Parathyroid adenoma (tissue), 2 donors: Measurements from ENCODE around the gene LMTK3.

ENCODE experiments used
- H2AFZ ChIP-seq: fragments of 300-600 bp; sonication (generic); one replicate; pipeline ENCODE4 v1.7.0; 2017; ENCODE audit warnings: antibody characterized with exemption, mild to moderate bottlenecking
- H3K27ac ChIP-seq: fragments of 300-600 bp; sonication (generic); one replicate; pipeline ENCODE4 v1.7.0; 2017
- H3K27me3 ChIP-seq: fragments of 300-600 bp; sonication (generic); one replicate; pipeline ENCODE4 v1.7.0; 2017; ENCODE audit warnings: low read length; ENCODE audit not compliant: control insufficient read depth, insufficient read depth
- H3K36me3 ChIP-seq: fragments of 300-600 bp; sonication (generic); one replicate; pipeline ENCODE4 v1.7.0; 2017; ENCODE audit warnings: low read length; ENCODE audit not compliant: control insufficient read depth, insufficient read depth
- H3K4me1 ChIP-seq: fragments of 300-600 bp; sonication (generic); one replicate; pipeline ENCODE4 v1.7.0; 2017; ENCODE audit warnings: control low read depth
- H3K4me2 ChIP-seq: fragments of 300-600 bp; sonication (generic); one replicate; pipeline ENCODE4 v1.7.0; 2017; ENCODE audit warnings: low read length
- H3K4me3 ChIP-seq: fragments of 300-600 bp; sonication (generic); one replicate; pipeline ENCODE4 v1.7.0; 2017; ENCODE audit warnings: low read depth, low read length
- H3K79me2 ChIP-seq: fragments of 300-600 bp; sonication (generic); one replicate; pipeline ENCODE4 v1.7.0; 2017; ENCODE audit warnings: control low read depth
- H3K9ac ChIP-seq: fragments of 300-600 bp; sonication (generic); one replicate; pipeline ENCODE4 v1.7.0; 2017; ENCODE audit warnings: mild to moderate bottlenecking
- H3K9me3 ChIP-seq: fragments of 300-600 bp; sonication (generic); one replicate; pipeline ENCODE4 v1.7.0; 2017; ENCODE audit warnings: low read length; ENCODE audit not compliant: control insufficient read depth
- TF ChIP-seq, protein P1 (sequence below): fragments of 300-600 bp; sonication (generic); IDR thresholded peaks from one replicate; pipeline ENCODE4 v1.7.0; 2017; ENCODE audit warnings: antibody characterized with exemption, mild to moderate bottlenecking
- donor health status: primary hyperparathyroidism.

LMTK3 gene

DNA sequence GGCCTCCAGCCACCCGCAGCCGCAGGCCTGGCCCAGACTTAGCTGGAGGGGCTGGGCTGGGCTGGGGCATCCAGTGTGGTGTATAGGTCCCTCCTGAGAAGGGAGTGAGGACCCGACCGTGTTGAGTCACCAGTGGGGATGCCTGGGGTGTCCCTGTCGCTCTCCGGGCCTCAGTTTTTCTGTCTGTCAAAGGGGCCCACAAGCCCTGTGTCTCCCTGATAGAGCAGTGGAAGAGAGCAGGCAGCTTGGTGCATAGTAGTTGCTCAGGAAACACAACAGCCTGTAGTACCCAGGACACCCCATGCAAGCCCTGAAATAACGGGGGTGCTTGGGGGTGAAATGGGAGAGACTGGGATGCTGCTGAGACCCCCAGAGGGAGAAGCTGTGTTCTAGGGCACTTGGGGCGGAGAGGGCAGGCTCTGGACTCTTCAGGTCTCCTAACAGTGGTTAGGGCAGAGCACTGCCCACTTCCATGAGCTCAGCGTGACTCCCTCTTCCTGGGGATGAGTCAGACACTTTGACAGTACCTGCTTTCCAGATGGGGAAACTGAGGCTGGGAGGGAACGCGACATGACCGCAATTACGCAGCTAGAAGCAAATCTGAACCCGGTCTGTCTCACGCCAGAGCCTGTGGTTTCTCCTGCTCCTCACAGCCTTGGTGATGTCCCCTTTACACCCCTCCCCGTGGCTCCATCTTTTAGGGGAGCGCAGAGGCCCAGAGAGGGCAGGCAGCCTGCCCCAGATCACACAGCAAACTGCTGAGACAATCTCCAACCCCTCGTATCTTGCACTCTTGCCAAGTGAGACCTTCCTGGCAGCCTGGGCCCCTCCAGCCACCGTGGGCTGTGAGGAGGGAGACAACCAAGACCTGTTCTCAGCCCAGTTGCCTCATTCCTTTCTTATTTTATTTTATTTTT, 41.0 kb upstream of the LMTK3 start:
- no peak overlapping the region for H3K9ac ChIP-seq
- H3K27me3 ChIP-seq: no peaks in the 10 kb centered on the region

DNA sequence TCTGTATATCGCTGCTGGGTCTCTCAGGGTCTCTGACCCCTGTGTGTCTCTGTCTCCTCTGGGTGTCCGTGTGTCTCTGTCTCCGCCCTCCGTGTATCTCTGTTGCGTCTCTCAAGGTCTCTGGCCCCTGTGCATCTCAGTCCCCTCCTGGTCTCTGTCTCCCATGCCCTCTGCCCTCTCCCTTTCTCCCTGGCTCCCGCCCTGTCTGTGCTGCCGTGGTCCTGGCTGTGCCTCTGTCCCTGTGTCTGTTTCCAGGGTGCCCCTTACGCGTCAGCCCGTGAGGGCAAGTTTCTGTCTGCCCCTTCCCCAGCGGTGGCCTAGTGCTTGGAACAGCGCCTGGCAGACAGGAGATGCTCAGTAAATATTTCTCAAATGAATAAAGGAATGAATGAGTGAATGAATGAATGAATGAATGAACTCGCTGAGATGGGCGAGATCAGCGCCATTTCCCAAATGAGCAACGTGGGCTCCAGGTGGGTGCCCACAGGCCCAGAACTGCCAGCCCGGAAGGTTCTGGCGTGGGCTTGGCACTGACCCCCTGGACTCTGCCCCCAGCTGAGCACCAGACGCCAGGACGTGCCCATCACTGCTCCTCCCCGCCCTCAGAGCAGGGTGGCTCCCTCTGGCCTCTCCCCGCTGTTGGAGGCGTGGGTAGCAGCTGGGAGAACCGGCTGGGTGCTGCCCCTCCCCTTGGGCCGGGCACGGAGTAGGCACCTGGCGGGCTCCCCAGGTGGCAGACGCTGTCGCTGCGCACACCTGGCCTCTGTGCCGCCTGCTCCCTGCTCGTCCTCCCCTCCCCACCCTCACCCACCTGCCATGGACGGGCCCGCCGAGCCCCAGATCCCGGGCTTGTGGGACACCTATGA, 40.0 kb upstream of the LMTK3 start, which contains the start of gene SULT2B1:
SULT2B1 (plus strand) TSS at position 736 of the 866 bp plus-strand sequence; CDS start at position 817, 81 bp downstream.
- Histone ChIP-seq H3K4me3 (peak within 1 kb of the TSS; percentile 55), H3K79me2 (no peaks in the 10 kb centered on the region), H3K4me1 (peaks cover 18% of the 10 kb centered on the region), H3K9me3 (no peaks in the 10 kb centered on the region), H3K4me2 (peak within 1 kb of the TSS; percentile 75), H3K9ac (no peak within 1 kb of the TSS), H3K27ac (peak within 1 kb of the TSS; percentile 89), H3K27me3 (no peaks in the 10 kb centered on the region), H3K36me3 (no peaks in the 10 kb centered on the region), H2AFZ (peak within 1 kb of the TSS; percentile 87)
- TF ChIP-seq, protein P1, sequence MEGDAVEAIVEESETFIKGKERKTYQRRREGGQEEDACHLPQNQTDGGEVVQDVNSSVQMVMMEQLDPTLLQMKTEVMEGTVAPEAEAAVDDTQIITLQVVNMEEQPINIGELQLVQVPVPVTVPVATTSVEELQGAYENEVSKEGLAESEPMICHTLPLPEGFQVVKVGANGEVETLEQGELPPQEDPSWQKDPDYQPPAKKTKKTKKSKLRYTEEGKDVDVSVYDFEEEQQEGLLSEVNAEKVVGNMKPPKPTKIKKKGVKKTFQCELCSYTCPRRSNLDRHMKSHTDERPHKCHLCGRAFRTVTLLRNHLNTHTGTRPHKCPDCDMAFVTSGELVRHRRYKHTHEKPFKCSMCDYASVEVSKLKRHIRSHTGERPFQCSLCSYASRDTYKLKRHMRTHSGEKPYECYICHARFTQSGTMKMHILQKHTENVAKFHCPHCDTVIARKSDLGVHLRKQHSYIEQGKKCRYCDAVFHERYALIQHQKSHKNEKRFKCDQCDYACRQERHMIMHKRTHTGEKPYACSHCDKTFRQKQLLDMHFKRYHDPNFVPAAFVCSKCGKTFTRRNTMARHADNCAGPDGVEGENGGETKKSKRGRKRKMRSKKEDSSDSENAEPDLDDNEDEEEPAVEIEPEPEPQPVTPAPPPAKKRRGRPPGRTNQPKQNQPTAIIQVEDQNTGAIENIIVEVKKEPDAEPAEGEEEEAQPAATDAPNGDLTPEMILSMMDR: no peak

More for the DNA sequence above, 41.0 kb upstream of the LMTK3 start:
- Histone ChIP-seq H3K79me2 (no peaks in the 10 kb centered on the region), H3K9me3 (no peaks in the 10 kb centered on the region), H3K4me3 (peak overlapping the region; percentile 55), H3K36me3 (no peaks in the 10 kb centered on the region), H3K27ac (peak overlapping the region; percentile 89), H3K4me2 (peak overlapping the region; percentile 75), H3K4me1 (peaks cover 18% of the 10 kb centered on the region), H2AFZ (peak overlapping the region; percentile 87)
- TF ChIP-seq, protein P1: no peak

DNA sequence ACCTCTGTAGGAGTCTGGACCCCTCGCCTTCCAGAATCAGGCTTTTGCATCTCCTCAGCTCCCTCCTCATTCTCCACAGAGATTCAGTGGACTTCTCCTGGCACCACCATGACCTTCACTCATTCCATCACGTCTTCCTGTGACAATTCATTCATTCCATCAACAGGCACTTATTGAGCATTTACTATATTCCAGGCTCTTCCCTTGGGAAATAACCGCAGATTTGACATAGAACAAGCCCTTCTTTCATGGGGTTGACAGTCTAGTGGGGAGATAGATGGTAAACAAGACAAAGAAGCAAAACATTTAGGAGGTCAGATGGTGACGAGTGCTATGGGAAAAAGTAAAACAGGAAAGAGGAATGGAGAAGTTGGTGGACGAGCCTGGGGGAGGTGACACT, 37.7 kb upstream of the LMTK3 start:
- Histone ChIP-seq H3K4me3 (no peak overlapping the region), H3K4me1 (peaks cover 13% of the 10 kb centered on the region), H3K9ac (no peak overlapping the region), H3K79me2 (no peaks in the 10 kb centered on the region), H3K27ac (no peak overlapping the region), H2AFZ (no peak overlapping the region), H3K9me3 (no peaks in the 10 kb centered on the region), H3K36me3 (no peaks in the 10 kb centered on the region), H3K27me3 (no peaks in the 10 kb centered on the region), H3K4me2 (no peak overlapping the region)
- TF ChIP-seq, protein P1: no peak

DNA sequence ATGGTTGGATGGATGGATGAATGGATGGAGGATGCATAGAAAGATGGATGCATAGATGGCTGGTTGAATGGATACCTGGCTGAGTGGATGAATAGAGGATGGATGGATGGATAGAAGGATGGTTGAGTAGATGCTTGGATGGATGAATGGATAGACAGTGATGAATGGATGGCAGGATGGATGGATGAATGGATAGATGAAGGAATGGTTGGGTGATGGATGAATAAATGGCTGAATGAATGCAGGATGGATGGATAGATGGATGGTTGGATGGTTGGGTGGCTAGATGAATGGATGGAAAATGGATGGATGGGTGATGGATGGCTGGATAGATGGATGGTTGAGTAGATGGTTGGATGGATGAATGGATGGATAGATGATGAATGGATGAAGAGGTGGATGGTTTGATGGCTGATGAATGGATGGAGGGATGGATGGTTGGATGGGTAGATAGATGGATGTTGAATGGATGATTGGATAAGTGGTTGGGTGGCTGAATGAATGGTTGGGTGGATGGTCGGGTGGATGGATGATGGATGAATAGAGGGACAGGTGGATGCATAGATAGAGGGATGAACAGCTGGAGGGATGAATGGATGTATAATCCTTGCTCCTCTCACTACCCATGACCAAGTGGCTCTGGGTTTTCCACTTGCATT, 36.7 kb upstream of the LMTK3 start:
- no peak overlapping the region for H3K9ac ChIP-seq
- H3K4me2 ChIP-seq: no peak overlapping the region
- no peak overlapping the region for H3K4me3 ChIP-seq
- no peak overlapping the region for H3K27ac ChIP-seq
- H3K79me2 ChIP-seq: no peaks in the 10 kb centered on the region
- H3K36me3 ChIP-seq: no peaks in the 10 kb centered on the region
- H2AFZ ChIP-seq: no peak overlapping the region
- TF ChIP-seq, protein P1: no peak
- H3K27me3 ChIP-seq: no peaks in the 10 kb centered on the region
- H3K4me1 ChIP-seq: peaks cover 10% of the 10 kb centered on the region
- no peaks in the 10 kb centered on the region for H3K9me3 ChIP-seq
